Measurements from ENCODE around the gene OR2W3.

OR2W3 gene

DNA sequence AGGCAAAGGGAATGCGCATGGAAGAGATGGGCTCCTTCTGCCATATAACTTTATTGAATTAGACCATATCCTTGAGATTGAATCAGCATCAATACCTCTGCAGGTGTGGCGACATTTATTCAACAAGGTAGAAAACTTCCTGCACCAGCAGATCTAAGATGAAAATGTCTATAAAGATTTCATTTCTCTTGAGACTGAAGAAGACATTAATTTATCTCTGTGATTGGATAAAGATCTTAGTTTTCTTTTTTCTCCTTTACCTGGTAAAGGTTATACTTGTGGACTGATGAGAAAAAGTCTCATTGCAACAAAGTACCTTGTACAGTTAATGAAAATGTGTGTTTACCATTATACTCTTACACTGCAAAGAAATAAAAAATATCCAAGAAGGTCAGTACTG, 24.6 kb downstream of the OR2W3 start, which contains the start of gene OR2T8:
Gene OR2T8 (plus strand): TSS at position 301 of the 400 bp plus-strand sequence. CDS start 766 bp downstream, outside the sequence.
- no peak for DNase-seq (ENCODE audit: low spot score)

DNA sequence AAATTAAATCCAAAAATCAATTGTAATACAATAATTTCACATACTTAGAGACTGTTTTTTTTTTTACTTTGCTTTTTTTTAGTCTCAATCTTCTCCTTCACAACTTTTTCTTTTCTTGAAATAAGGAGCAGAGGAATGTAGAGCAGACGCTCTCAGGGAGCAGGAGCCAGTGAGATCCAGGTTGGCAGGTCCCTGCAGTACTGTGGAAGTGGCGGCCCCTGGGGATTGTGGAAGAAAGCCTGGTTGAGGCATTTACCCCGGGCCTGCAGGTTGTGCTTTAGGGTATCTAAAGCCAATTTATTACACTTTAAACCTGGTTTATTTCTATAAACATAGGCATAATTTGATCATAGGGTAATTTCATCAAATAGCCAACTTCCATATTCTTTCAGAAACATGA, 28.6 kb downstream of the OR2W3 start:
- DNase-seq (ENCODE audit: low spot score): no peak

- DNase-seq (ENCODE audit: low spot score): no peak
Observed at GRCh38 chr1:247924868-247925267, 29.5 kb downstream of the OR2W3 start, which contains the start of gene OR2AJ1. Gene OR2AJ1, plus strand, starts transcription at chr1:247924889. Its CDS starts 8,880 bp downstream, at chr1:247933769.

- no peak for DNase-seq (ENCODE audit: low spot score)
Observed at GRCh38 chr1:247933989-247934388, 38.6 kb downstream of the OR2W3 start.

DNA sequence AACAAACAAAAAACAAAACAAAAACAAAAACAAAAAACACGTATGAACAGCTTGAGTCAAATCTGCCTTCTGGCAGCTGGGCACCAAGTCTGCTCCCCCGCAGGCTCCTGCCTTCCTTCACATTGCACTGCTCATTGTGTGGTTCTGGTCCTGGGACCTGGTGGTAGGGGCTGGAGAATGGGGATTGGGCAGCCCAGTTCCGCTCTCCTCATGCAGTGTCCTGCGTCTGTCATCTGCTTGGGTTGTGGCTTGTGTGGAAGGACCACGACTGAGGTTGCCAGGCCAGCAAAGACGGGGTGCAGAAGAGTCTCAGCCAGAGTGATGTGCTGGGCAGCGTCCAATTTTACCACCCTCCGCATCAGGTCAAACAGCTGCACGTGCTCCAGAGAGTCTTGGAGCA, 40.4 kb downstream of the OR2W3 start:
- no peak for DNase-seq (ENCODE audit: low spot score)

- no peak for DNase-seq (ENCODE audit: low spot score)
Observed at GRCh38 chr1:247936415-247936814, 41.0 kb downstream of the OR2W3 start.

DNA sequence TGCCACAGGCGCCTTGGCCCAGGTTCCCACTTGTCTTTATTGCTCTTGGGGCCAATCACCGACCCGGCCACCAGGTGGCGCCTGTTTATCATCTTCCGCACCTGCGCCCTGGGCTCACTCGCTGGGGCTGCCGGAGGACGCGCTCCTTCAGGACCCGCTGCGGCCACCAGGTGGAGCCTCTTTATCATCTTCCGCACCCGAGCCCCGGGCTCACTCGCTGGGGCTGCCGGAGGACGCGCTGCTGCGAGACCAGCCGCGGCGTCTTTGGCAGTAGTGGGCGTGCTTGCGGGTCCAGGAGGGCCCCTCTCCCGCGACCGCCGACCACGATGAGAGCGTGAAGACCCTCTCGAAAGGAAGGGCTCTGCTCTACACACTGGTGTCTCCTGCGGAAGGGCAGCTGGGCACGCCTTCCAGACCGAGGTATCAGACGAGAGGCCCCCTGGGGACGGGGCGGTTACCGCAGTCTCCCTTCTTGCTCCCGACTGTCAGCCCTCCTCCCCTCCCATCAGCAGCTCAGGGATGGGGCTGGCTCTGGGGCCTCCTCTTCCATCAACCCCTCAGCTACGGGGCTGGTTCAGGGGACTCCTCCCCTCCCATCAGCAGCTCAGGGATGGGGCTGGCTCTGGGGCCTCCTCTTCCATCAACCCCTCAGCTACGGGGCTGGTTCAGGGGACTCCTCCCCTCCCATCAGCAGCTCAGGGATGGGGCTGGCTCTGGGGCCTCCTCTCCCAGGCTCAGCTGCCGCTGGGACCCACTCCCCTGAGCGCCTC, 41.8 kb downstream of the OR2W3 start:
- peak; percentile 78 for DNase-seq (ENCODE audit: low spot score)

- DNase-seq (ENCODE audit: low spot score): no peak
Observed at GRCh38 chr1:247942624-247943023, 47.2 kb downstream of the OR2W3 start.
